ENCODE results near the gene CCDC93.

Gene CCDC93

DNA sequence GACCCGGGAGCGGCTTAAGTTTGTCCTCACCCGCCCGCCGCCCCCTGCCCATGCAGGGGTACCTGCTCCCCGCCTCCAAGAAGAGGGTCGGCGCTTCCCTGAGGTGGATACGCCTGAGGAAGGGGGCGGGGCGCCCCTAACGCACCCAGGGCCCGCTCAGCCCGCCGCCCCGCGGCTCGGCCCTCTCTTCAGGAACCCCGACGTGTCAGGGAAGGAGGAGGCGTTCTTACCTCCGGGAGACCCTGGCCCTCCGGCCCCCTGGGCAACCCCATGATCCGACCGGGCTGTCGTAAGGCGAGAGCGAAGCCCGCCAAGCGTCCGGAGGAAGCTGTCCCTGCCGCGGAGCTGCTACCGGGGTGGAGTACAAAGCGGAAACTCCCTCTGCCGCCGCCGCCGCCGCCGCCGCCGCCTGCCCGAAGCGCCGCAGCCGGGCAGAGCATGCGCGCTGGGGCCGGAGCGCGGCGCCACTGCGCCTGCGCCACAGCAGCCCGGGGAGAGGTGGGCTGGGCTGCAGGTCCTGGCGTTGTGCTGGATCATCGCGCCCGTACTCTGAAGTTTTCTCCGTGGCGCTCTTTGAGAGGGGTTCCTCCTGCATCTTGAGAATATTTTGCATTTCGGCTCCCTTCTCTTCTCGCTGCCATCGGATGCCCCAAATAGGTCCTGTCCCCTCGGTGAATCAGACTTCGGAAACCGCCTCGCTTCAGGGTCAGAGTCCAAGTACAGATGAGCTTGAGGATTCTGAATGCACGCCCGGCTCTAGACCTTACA lies at the start of gene CCDC93 (continued):
- TF ChIP-seq, protein P1, sequence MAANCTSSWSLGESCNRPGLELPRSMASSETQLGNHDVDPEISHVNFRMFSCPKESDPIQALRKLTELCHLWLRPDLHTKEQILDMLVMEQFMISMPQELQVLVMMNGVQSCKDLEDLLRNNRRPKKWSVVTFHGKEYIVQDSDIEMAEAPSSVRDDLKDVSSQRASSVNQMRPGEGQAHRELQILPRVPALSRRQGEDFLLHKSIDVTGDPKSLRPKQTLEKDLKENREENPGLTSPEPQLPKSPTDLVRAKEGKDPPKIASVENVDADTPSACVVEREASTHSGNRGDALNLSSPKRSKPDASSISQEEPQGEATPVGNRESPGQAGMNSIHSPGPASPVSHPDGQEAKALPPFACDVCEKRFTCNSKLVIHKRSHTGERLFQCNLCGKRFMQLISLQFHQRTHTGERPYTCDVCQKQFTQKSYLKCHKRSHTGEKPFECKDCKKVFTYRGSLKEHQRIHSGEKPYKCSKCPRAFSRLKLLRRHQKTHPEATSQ (tag by site-specific recombination; IDR thresholded peaks at IDR 0.05): no peak
- TF ChIP-seq ZNF239 (tag by site-specific recombination; IDR thresholded peaks at IDR 0.05): no peak
- 0 out of 2 replicates have a peak, but pooled peaks have one; percentile 22 for TF ChIP-seq ZBTB20 (tag by site-specific recombination; IDR thresholded peaks at IDR 0.05)
- peak; percentile 66 for TF ChIP-seq SP2 (tag by site-specific recombination; IDR thresholded peaks at IDR 0.05)
- peak; percentile 97 for TF ChIP-seq ZNF600 (tag by site-specific recombination; IDR thresholded peaks at IDR 0.05)
- TF ChIP-seq GLI2 (tag by site-specific recombination; IDR thresholded peaks at IDR 0.05; ENCODE audit: borderline replicate concordance, low read depth): no peak
- no peak for TF ChIP-seq TCF7L2 (IDR thresholded peaks at IDR 0.05; ENCODE audit: borderline replicate concordance, low read depth, low read length)
- no peak for TF ChIP-seq ZNF792 (tag by site-specific recombination; IDR thresholded peaks at IDR 0.05)
- TF ChIP-seq, protein P2, sequence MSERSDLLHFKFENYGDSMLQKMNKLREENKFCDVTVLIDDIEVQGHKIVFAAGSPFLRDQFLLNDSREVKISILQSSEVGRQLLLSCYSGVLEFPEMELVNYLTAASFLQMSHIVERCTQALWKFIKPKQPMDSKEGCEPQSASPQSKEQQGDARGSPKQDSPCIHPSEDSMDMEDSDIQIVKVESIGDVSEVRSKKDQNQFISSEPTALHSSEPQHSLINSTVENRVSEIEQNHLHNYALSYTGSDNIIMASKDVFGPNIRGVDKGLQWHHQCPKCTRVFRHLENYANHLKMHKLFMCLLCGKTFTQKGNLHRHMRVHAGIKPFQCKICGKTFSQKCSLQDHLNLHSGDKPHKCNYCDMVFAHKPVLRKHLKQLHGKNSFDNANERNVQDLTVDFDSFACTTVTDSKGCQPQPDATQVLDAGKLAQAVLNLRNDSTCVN (tag by site-specific recombination; optimal IDR thresholded peaks at IDR 0.05): peak; percentile 27
- TF ChIP-seq SP3 (tag by site-specific recombination; IDR thresholded peaks at IDR 0.05): peak; percentile 71
- 0 out of 2 replicates have a peak, but pooled peaks have one; percentile 31 for TF ChIP-seq ZFP37 (tag by site-specific recombination; IDR thresholded peaks at IDR 0.05)

DNA sequence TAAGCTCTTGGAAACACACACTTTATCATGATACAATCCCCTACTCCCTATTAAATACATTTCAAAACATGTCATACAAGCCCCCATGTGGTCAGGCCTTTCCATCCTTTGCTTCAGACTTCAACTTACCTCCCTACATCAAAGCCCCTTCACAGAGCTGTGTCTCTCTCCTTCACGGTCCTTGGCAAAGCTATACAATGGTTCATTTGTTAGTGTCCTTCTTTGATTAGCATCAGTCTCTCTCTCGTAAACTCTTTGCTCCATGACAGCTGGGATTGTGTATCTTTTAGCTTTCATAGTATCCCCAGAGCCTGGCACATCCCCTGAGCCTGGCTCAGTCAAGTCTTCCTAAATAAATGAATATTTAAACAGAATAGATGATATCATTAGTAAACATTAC lies 48.8 kb upstream of the CCDC93 start:
- no peaks in the 10 kb centered on the region for H3K9me3 ChIP-seq (ENCODE audit: control insufficient read depth, insufficient read depth, low read depth, low read length)
- H3K4me3 ChIP-seq (ENCODE audit: low read depth, low read length): no peak overlapping the region
- H3K36me3 ChIP-seq (ENCODE audit: control insufficient read depth in 2 of 2, insufficient read depth in 1 of 2, low read length in 2 of 2): no peaks in the 10 kb centered on the region
- ChIA-PET POLR2A (interaction anchor here (0.7 kb wide), 1 partner anchor 12 kb away, joined by 3 read pairs; no protein-coding TSS in a partner anchor), CTCF (interaction anchor here (0.5 to 5.1 kb wide), 11 partner anchors 8 to 124 kb away, joined by 3 to 77 read pairs (median 5); no protein-coding TSS in a partner anchor)
- H3K4me1 ChIP-seq (ENCODE audit: control insufficient read depth, insufficient read depth, low read length): peaks cover 13% of the 10 kb centered on the region; the same call in 1 of the 2 replicates
- TF ChIP-seq ZNF426 (tag by site-specific recombination; IDR thresholded peaks at IDR 0.05): no peak
- TF ChIP-seq, protein P3, sequence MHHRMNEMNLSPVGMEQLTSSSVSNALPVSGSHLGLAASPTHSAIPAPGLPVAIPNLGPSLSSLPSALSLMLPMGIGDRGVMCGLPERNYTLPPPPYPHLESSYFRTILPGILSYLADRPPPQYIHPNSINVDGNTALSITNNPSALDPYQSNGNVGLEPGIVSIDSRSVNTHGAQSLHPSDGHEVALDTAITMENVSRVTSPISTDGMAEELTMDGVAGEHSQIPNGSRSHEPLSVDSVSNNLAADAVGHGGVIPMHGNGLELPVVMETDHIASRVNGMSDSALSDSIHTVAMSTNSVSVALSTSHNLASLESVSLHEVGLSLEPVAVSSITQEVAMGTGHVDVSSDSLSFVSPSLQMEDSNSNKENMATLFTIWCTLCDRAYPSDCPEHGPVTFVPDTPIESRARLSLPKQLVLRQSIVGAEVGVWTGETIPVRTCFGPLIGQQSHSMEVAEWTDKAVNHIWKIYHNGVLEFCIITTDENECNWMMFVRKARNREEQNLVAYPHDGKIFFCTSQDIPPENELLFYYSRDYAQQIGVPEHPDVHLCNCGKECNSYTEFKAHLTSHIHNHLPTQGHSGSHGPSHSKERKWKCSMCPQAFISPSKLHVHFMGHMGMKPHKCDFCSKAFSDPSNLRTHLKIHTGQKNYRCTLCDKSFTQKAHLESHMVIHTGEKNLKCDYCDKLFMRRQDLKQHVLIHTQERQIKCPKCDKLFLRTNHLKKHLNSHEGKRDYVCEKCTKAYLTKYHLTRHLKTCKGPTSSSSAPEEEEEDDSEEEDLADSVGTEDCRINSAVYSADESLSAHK (tag by site-specific recombination; IDR thresholded peaks at IDR 0.05): no peak
- no peak for TF ChIP-seq ZSCAN30 (tag by site-specific recombination; IDR thresholded peaks at IDR 0.05)
- no peak for TF ChIP-seq ZNF664 (tag by site-specific recombination; IDR thresholded peaks at IDR 0.05)
- TF ChIP-seq ZNF549 (tag by site-specific recombination; IDR thresholded peaks at IDR 0.05): no peak
- no peak for TF ChIP-seq ZSCAN16 (tag by site-specific recombination; IDR thresholded peaks at IDR 0.05)
- no peak overlapping the region for H3K27ac ChIP-seq (ENCODE audit: extremely low read depth, low read depth, low read length)

DNA sequence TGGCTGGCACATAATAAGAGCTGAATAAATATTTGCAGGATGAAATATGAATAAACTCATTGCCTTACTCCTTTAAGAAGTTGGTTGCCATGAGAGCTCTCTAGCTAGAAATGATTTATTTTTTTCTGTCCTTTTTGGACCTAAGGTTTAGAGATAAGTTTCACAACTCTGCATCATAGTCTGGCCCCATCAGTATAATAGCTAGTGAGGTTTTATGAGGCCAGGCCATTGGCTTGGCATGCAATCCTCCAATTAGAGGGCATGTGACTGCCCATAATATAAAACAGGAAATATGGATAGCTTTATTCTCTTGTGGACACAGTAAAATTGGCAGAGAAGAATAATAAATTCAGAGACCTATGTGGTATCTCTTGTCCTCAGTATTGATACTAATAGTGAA lies 48.2 kb upstream of the CCDC93 start:
- ChIA-PET CTCF (interaction anchor here (0.5 to 5.1 kb wide), 14 partner anchors 8 to 160 kb away, joined by 3 to 77 read pairs (median 4); no protein-coding TSS in a partner anchor), POLR2A (interaction anchor here (0.7 to 0.9 kb wide), 2 partner anchors 12 to 27 kb away, joined by 3 to 5 read pairs; partner anchors contain the start of gene INSIG2)
- Histone ChIP-seq H3K9me3 (ENCODE audit: control insufficient read depth, insufficient read depth, low read depth, low read length) (no peaks in the 10 kb centered on the region), H3K4me1 (ENCODE audit: control insufficient read depth, insufficient read depth, low read length) (peaks cover 13% of the 10 kb centered on the region; the same call in 1 of the 2 replicates), H3K27ac (ENCODE audit: extremely low read depth, low read depth, low read length) (no peak overlapping the region), H3K36me3 (ENCODE audit: control insufficient read depth in 2 of 2, insufficient read depth in 1 of 2, low read length in 2 of 2) (no peaks in the 10 kb centered on the region), H3K4me3 (ENCODE audit: low read depth, low read length) (no peak overlapping the region)
- TF ChIP-seq, protein P4, sequence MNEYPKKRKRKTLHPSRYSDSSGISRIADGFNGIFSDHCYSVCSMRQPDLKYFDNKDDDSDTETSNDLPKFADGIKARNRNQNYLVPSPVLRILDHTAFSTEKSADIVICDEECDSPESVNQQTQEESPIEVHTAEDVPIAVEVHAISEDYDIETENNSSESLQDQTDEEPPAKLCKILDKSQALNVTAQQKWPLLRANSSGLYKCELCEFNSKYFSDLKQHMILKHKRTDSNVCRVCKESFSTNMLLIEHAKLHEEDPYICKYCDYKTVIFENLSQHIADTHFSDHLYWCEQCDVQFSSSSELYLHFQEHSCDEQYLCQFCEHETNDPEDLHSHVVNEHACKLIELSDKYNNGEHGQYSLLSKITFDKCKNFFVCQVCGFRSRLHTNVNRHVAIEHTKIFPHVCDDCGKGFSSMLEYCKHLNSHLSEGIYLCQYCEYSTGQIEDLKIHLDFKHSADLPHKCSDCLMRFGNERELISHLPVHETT (tag by site-specific recombination; IDR thresholded peaks at IDR 0.05): no peak
- peak; percentile 24; the same call in 1 of the 2 replicates for TF ChIP-seq FEZF1 (tag by site-specific recombination; IDR thresholded peaks at IDR 0.05)
